Breast epithelium (tissue), 4 donors: Measurements from ENCODE around the gene NEK5. TPM values are rescaled to one million over a fixed set of nuclear protein-coding genes. Genes with fewer than 3 reads are reported as not detected.
"Not testable (repeated sequence)": the region's sequence is repeated elsewhere in the genome, so short reads cannot be mapped to it uniquely, and the experiment has no call there.

Experiments
- DNase-seq, 2 donors: peaks; one replicate each; pipeline ENCODE4 v3.0.0-alpha.2; 2019; ENCODE audit warnings: low spot score in 2 of 2
- H3K27ac ChIP-seq, 2 donors: fragments of 200-600 bp; sonication (generic) in 1 of 2; one replicate each; pipeline ENCODE4 v1.5.1; 2016 to 2019; ENCODE audit warnings: mild to moderate bottlenecking in 1 of 2
- H3K27me3 ChIP-seq, 2 donors: fragments of 200-600 bp; sonication (generic) in 1 of 2; one replicate each; pipeline versions ENCODE4 v1.5.1 to v1.6.0; 2017 to 2019; ENCODE audit warnings: control low read depth in 1 of 2, mild to moderate bottlenecking in 1 of 2
- H3K36me3 ChIP-seq: fragments of 200-600 bp; one replicate; pipeline ENCODE4 v1.5.1; 2019
- H3K4me1 ChIP-seq, 2 donors: fragments of 200-600 bp; sonication (generic); one replicate each; pipeline ENCODE4 v1.5.1; 2016 to 2019; ENCODE audit warnings: control low read depth in 1 of 2
- H3K4me3 ChIP-seq, 3 donors: fragments of 200-600 bp; sonication (generic); 1 replicate in 2 of 3; 2 replicates in 1 of 3; pipeline ENCODE4 v1.5.1; 2016 to 2019; ENCODE audit warnings: mild to moderate bottlenecking in 3 of 3, moderate library complexity in 2 of 3
- H3K9me3 ChIP-seq, 2 donors: fragments of 200-600 bp; sonication (generic) in 1 of 2; one replicate each; pipeline ENCODE4 v1.5.1; 2016 to 2019; ENCODE audit warnings: control low read depth in 1 of 2
- CTCF ChIP-seq, 3 donors: fragments of 450-650 bp; IDR thresholded peaks; one replicate each; pipeline ENCODE4 v1.5.1; 2016 to 2017; ENCODE audit warnings: antibody characterized with exemption in 3 of 3, mild to moderate bottlenecking in 3 of 3, moderate library complexity in 3 of 3
- POLR2A ChIP-seq: fragments of 450-650 bp; IDR thresholded peaks from one replicate; pipeline ENCODE4 v1.6.1; 2016; ENCODE audit warnings: antibody characterized with exemption, mild to moderate bottlenecking, moderate library complexity
- POLR2AphosphoS5 ChIP-seq, 3 donors: sonication (generic); formaldehyde crosslinking; IDR thresholded peaks; one replicate each; pipeline ENCODE4 v1.6.1; 2017; ENCODE audit warnings: antibody characterized with exemption in 3 of 3
- intact Hi-C: fragments of 100-400 bp; cut with DNase I; formaldehyde crosslinking; loops from one replicate; pipeline ENCODE4 v1.15.1; 2023; ENCODE audit warnings: low total_unique reads
- total RNA-seq, 3 donors: library from RNA; depleted of rRNA; stranded (reverse); fragments of >200 nt; gene quantifications; one replicate each; pipeline ENCODE4 v1.1.0, GENCODE V29; 2016

The NEK5 gene
- total RNA-seq, 3 donors from 2014 or later = 0.16 to 2.9 (median 0.98) TPM

- no peak overlapping the region for H3K4me3 ChIP-seq
- intact Hi-C loops = loop anchor here (10.0 kb wide), 1 partner anchor 392 kb away; no protein-coding TSS in a partner anchor
- TF ChIP-seq POLR2AphosphoS5 (IDR thresholded peaks at IDR 0.05) (no peak), POLR2A (no peak), CTCF (IDR thresholded peaks at IDR 0.05) (no peak)
- H3K4me1 ChIP-seq = no peaks in the 10 kb centered on the region
- peaks cover 5 to 10% of the 10 kb centered on the region in 2 donors for H3K9me3 ChIP-seq
- no peaks in the 10 kb centered on the region for H3K27me3 ChIP-seq
- H3K36me3 ChIP-seq = no peaks in the 10 kb centered on the region
- no peak for DNase-seq
- no peak overlapping the region for H3K27ac ChIP-seq
Measured at GRCh38 chr13:52033039-52033438, 95.8 kb downstream of the NEK5 start.

GRCh38 chr13:52030401-52030800 lies 98.5 kb downstream of the NEK5 start:
- not testable (repeated sequence) for H3K27ac ChIP-seq, H3K27me3 ChIP-seq, H3K36me3 ChIP-seq, H3K4me1 ChIP-seq, H3K4me3 ChIP-seq, DNase-seq
- peaks cover 5 to 14% of the 10 kb centered on the region in 2 donors for H3K9me3 ChIP-seq
- intact Hi-C loops = loop anchor here (10.0 kb wide), 1 partner anchor 394 kb away; no protein-coding TSS in a partner anchor

GRCh38 chr13:52029569-52029968 lies 99.3 kb downstream of the NEK5 start:
- no peak overlapping the region for H3K4me3 ChIP-seq
- DNase-seq = peak in 1 of 2 donors; percentile 27
- H3K27ac ChIP-seq = no peak overlapping the region
- H3K9me3 ChIP-seq = peaks cover 5 to 14% of the 10 kb centered on the region in 2 donors
- intact Hi-C loops = no loop called here
- TF ChIP-seq CTCF (IDR thresholded peaks at IDR 0.05) (no peak), POLR2AphosphoS5 (IDR thresholded peaks at IDR 0.05) (no peak), POLR2A (no peak)
- no peaks in the 10 kb centered on the region for H3K4me1 ChIP-seq
- no peaks in the 10 kb centered on the region for H3K36me3 ChIP-seq
- no peaks in the 10 kb centered on the region for H3K27me3 ChIP-seq

- DNase-seq = no peak
- no peak for TF ChIP-seq POLR2A
- TF ChIP-seq CTCF (IDR thresholded peaks at IDR 0.05) = no peak
- TF ChIP-seq POLR2AphosphoS5 (IDR thresholded peaks at IDR 0.05) = no peak
- Histone ChIP-seq H3K9me3 (peaks cover 5 to 14% of the 10 kb centered on the region in 2 donors), H3K27me3 (no peaks in the 10 kb centered on the region), H3K4me3 (no peak overlapping the region), H3K27ac (no peak overlapping the region), H3K36me3 (peaks cover 5% of the 10 kb centered on the region), H3K4me1 (no peaks in the 10 kb centered on the region)
- intact Hi-C loops = no loop called here
Measured at GRCh38 chr13:52027832-52028231, 101.0 kb downstream of the NEK5 start.

- Histone ChIP-seq H3K36me3 (peaks cover 5% of the 10 kb centered on the region), H3K27me3 (no peaks in the 10 kb centered on the region), H3K4me1 (no peaks in the 10 kb centered on the region), H3K27ac (no peak overlapping the region), H3K9me3 (peaks cover 5 to 14% of the 10 kb centered on the region in 2 donors), H3K4me3 (no peak overlapping the region)
- intact Hi-C loops = no loop called here
- DNase-seq = no peak
- TF ChIP-seq POLR2AphosphoS5 (IDR thresholded peaks at IDR 0.05) (no peak), CTCF (IDR thresholded peaks at IDR 0.05) (no peak), POLR2A (no peak)
Measured at GRCh38 chr13:52026246-52026626, 102.6 kb downstream of the NEK5 start.
